Activated T-helper 1 cell treated with anti-CD3 and anti-CD28 coated beads, Interleukin-12 subunit alpha, Interleukin-12 subunit beta, Interleukin-2, Interleukin-4 antibody, amounts not matched to agents 30 ng/mL and 10 ng/mL and 1 ng/mL, durations not matched to agents 14 hours and 24 hours and 36 hours (primary cell): ENCODE data around the gene SMIM35. TPM values are rescaled to one million over a fixed set of nuclear protein-coding genes. Genes with fewer than 3 reads are reported as not detected.
A peak's percentile ranks its signal among the peaks of the same experiment; 100 is the strongest.

Experiments
- DNase-seq: peaks from one replicate; pipeline ENCODE4 v3.0.0; 2021; ENCODE audit warnings: low spot score
- H3K27ac Mint-ChIP-seq: one replicate; pipeline ENCODE4 v1.8.0; 2021; ENCODE audit warnings: mild to moderate bottlenecking, mixed read lengths
- H3K27me3 Mint-ChIP-seq: one replicate; pipeline ENCODE4 v1.8.0; 2022; ENCODE audit warnings: mild to moderate bottlenecking, moderate library complexity, mixed read lengths; ENCODE audit not compliant: insufficient read depth
- H3K36me3 Mint-ChIP-seq: one replicate; pipeline ENCODE4 v1.8.0; 2021; ENCODE audit warnings: low read depth, mixed read lengths
- H3K4me1 Mint-ChIP-seq: one replicate; pipeline ENCODE4 v1.8.0; 2021; ENCODE audit warnings: low read depth, mixed read lengths
- H3K4me3 Mint-ChIP-seq: one replicate; pipeline ENCODE4 v1.8.0; 2021; ENCODE audit warnings: mild to moderate bottlenecking, moderate library complexity, mixed read lengths
- H3K9me3 Mint-ChIP-seq: one replicate; pipeline ENCODE4 v1.8.0; 2021; ENCODE audit warnings: mixed read lengths
- intact Hi-C: fragments of 100-400 bp; cut with micrococcal nuclease; formaldehyde crosslinking; loops from one replicate; pipeline ENCODE4 v1.15.1; 2024
- total RNA-seq: library from RNA; stranded (reverse); gene quantifications from 2 replicates; pipeline ENCODE4 v1.2.3, GENCODE V29; 2022

SMIM35 gene
- total RNA-seq, 1 donor from 2014 or later, result 0.16 TPM

DNA sequence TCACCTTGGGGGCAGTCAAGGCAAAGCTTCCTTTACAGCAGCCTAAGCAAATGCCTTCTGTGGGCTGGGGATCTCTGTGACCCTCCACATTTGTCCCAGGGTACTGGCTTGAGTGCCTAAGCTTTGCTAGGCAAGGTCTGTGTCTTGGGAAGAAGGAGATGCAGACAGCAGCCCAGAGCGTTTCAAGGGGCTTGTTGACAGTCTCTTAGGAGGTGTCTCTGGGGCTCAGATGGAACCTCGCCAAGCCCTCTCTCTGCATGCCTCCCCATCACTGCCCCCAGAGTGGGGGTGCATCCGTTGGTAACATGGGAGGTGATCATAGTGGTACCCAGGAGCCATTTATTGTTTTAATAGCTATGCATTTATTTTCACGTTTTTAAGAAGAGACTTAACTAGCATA, 39.0 kb downstream of the SMIM35 start:
- Mint-ChIP-seq H3K9me3 (no peaks in the 10 kb centered on the region), H3K36me3 (no peaks in the 10 kb centered on the region), H3K4me3 (no peak overlapping the region), H3K4me1 (peaks cover 90% of the 10 kb centered on the region), H3K27ac (no peak overlapping the region), H3K27me3 (no peaks in the 10 kb centered on the region)
- DNase-seq, result no peak
- intact Hi-C loops, result loop anchor here (2.0 to 5.0 kb wide), 2 partner anchors 155 to 395 kb away; no protein-coding TSS in a partner anchor

- intact Hi-C loops, result loop anchor here (1.0 to 5.0 kb wide), 6 partner anchors 14 to 396 kb away; no protein-coding TSS in a partner anchor
- no peak for DNase-seq
- Mint-ChIP-seq H3K9me3 (no peaks in the 10 kb centered on the region), H3K4me1 (peaks cover 90% of the 10 kb centered on the region), H3K27ac (peak overlapping the region; percentile 93), H3K27me3 (no peaks in the 10 kb centered on the region), H3K4me3 (peak overlapping the region; percentile 52), H3K36me3 (no peaks in the 10 kb centered on the region)
Observed at GRCh38 chr11:118046964-118047700, 39.6 kb downstream of the SMIM35 start.

- DNase-seq, result peak; percentile 12
- no peaks in the 10 kb centered on the region for H3K9me3 Mint-ChIP-seq
- peak overlapping the region; percentile 93 for H3K27ac Mint-ChIP-seq
- H3K4me1 Mint-ChIP-seq, result peaks cover 86% of the 10 kb centered on the region
- intact Hi-C loops, result loop anchor here (1.0 to 5.0 kb wide), 6 partner anchors 13 to 396 kb away; no protein-coding TSS in a partner anchor
- peak overlapping the region; percentile 52 for H3K4me3 Mint-ChIP-seq
- H3K36me3 Mint-ChIP-seq, result no peaks in the 10 kb centered on the region
- no peaks in the 10 kb centered on the region for H3K27me3 Mint-ChIP-seq
Observed at GRCh38 chr11:118046051-118046963, 40.5 kb downstream of the SMIM35 start.

DNA sequence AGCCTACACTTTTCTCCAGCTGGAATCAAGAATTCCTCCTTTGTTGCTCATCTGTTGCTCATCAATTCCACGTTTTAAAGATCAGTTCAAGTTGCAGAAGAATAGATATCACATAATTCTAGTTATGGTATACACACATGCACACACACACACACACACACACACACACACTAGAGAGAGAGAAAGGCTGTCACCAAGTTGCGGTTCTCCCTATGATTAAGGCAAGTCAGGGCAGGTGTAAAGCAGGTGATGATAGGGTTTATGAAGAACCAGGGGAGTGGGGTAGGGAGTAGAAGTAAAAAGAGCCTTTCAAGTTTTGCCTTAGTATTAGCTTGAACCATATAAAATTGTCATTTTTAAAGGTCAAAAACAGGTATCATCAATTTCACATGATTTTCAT, 41.6 kb downstream of the SMIM35 start:
- intact Hi-C loops, result loop anchor here (5.0 kb wide), 1 partner anchor 157 kb away; no protein-coding TSS in a partner anchor
- Mint-ChIP-seq H3K27ac (peak overlapping the region; percentile 93), H3K9me3 (no peaks in the 10 kb centered on the region), H3K36me3 (no peaks in the 10 kb centered on the region), H3K4me3 (no peak overlapping the region), H3K4me1 (peaks cover 74% of the 10 kb centered on the region), H3K27me3 (no peaks in the 10 kb centered on the region)
- no peak for DNase-seq

GRCh38 chr11:118042796-118043195, 44.0 kb downstream of the SMIM35 start:
- intact Hi-C loops, result no loop called here
- H3K9me3 Mint-ChIP-seq, result no peaks in the 10 kb centered on the region
- peak overlapping the region; percentile 53 for H3K27ac Mint-ChIP-seq
- peaks cover 65% of the 10 kb centered on the region for H3K4me1 Mint-ChIP-seq
- no peak for DNase-seq
- H3K27me3 Mint-ChIP-seq, result no peaks in the 10 kb centered on the region
- H3K36me3 Mint-ChIP-seq, result no peaks in the 10 kb centered on the region
- peak overlapping the region; percentile 20 for H3K4me3 Mint-ChIP-seq

GRCh38 chr11:118042141-118042540, 44.6 kb downstream of the SMIM35 start:
- Mint-ChIP-seq H3K4me3 (no peak overlapping the region), H3K36me3 (no peaks in the 10 kb centered on the region), H3K9me3 (no peaks in the 10 kb centered on the region), H3K4me1 (peaks cover 65% of the 10 kb centered on the region), H3K27ac (peak overlapping the region; percentile 53), H3K27me3 (no peaks in the 10 kb centered on the region)
- intact Hi-C loops, result no loop called here
- no peak for DNase-seq

- Mint-ChIP-seq H3K4me1 (peaks cover 40% of the 10 kb centered on the region), H3K4me3 (peak overlapping the region; percentile 31), H3K36me3 (no peaks in the 10 kb centered on the region), H3K27me3 (no peaks in the 10 kb centered on the region), H3K27ac (peak overlapping the region; percentile 52), H3K9me3 (no peaks in the 10 kb centered on the region)
- intact Hi-C loops, result loop anchor here (1.0 kb wide), 1 partner anchor 13 kb away; no protein-coding TSS in a partner anchor
- DNase-seq, result no peak
Observed at GRCh38 chr11:118033443-118033842, 53.3 kb downstream of the SMIM35 start.

GRCh38 chr11:118028626-118029025, 58.1 kb downstream of the SMIM35 start:
- DNase-seq, result no peak
- Mint-ChIP-seq H3K4me3 (no peak overlapping the region), H3K27ac (no peak overlapping the region), H3K36me3 (peaks cover 8% of the 10 kb centered on the region), H3K9me3 (peaks cover 15% of the 10 kb centered on the region), H3K27me3 (no peaks in the 10 kb centered on the region), H3K4me1 (peaks cover 33% of the 10 kb centered on the region)
- intact Hi-C loops, result no loop called here

DNA sequence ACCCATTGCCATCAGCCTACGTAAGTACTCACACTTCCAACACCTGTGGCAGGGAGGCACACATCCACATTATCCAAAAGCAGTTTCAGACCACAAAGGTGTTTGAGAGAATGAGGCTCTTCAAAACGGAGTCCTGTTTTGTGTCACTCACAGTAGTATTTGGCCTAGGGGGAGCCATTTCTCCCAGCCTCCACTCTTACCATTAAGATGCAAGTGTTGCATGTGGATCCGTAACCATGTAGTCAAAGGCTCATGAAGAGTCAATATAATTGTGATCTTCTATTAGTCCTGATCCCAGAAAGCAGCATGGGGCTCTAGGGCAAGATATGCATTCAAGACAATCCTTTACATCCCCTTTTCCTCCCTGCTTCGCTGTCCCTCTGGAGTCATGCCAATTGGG, 59.1 kb downstream of the SMIM35 start:
- Mint-ChIP-seq H3K9me3 (peaks cover 15% of the 10 kb centered on the region), H3K4me1 (peaks cover 26% of the 10 kb centered on the region), H3K4me3 (no peak overlapping the region), H3K27ac (no peak overlapping the region), H3K36me3 (peaks cover 9% of the 10 kb centered on the region), H3K27me3 (no peaks in the 10 kb centered on the region)
- intact Hi-C loops, result no loop called here
- DNase-seq, result no peak

DNA sequence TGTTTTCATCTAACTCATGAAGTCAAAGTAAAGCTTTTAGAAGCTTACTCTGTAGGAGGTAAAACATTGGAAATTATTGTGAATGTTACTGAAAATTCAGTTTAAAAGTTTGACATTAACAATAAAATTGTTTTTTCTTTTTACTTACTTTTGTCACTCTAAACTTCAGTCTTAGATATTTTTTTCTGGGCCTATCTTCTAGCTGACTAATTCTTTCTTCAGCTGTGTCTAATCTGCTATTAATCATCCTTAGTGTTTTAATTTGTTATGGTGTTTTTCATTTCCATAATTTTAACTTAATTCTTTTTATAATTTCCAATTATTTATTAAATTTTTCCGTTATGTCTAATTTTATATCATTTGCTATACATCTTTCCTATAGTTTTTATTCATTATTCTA, 65.6 kb downstream of the SMIM35 start:
- H3K9me3 Mint-ChIP-seq, result peaks cover 58% of the 10 kb centered on the region
- H3K4me3 Mint-ChIP-seq, result no peak overlapping the region
- no peak for DNase-seq
- H3K4me1 Mint-ChIP-seq, result peaks cover 12% of the 10 kb centered on the region
- H3K27me3 Mint-ChIP-seq, result peaks cover 3% of the 10 kb centered on the region
- H3K36me3 Mint-ChIP-seq, result peaks cover 38% of the 10 kb centered on the region
- H3K27ac Mint-ChIP-seq, result no peak overlapping the region
- intact Hi-C loops, result no loop called here

DNA sequence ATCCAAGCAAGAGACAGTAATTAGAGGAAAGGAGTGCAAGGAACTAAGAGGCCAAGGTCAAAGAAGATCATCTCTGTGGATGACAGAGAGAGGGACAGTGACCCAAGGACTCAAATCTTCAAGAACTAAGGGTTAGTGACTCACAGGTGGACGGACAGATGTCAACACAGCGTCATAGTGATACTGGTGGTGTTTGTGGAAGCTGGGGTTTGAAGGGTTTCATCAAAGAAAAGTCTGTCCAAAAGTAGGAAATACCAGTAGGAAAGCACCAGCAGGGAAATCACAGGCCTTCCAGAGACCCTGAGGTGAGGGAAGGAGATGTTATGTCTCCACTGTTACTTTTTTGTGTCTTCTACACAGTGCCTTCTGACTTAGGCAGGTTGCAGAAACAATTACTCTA, 68.4 kb downstream of the SMIM35 start:
- Mint-ChIP-seq H3K27ac (no peak overlapping the region), H3K36me3 (peaks cover 38% of the 10 kb centered on the region), H3K4me1 (peaks cover 27% of the 10 kb centered on the region), H3K9me3 (peaks cover 55% of the 10 kb centered on the region), H3K4me3 (no peak overlapping the region), H3K27me3 (peaks cover 3% of the 10 kb centered on the region)
- no peak for DNase-seq
- intact Hi-C loops, result no loop called here

- H3K27ac Mint-ChIP-seq, result no peak overlapping the region
- peaks cover 3% of the 10 kb centered on the region for H3K27me3 Mint-ChIP-seq
- peaks cover 27% of the 10 kb centered on the region for H3K4me1 Mint-ChIP-seq
- H3K4me3 Mint-ChIP-seq, result peak overlapping the region; percentile 12
- no peak for DNase-seq
- peaks cover 55% of the 10 kb centered on the region for H3K9me3 Mint-ChIP-seq
- intact Hi-C loops, result loop anchor here (2.0 kb wide), 1 partner anchor 15 kb away; no protein-coding TSS in a partner anchor
- H3K36me3 Mint-ChIP-seq, result peaks cover 38% of the 10 kb centered on the region
Observed at GRCh38 chr11:118017631-118018315, 69.0 kb downstream of the SMIM35 start.
